ENCODE measurements around the gene KCNT1.

The KCNT1 gene

GRCh38 chr9:135765416-135765815, 63.4 kb downstream of the KCNT1 start:
- no peak for DNase-seq (ENCODE audit: low read depth in 2 of 2)

GRCh38 chr9:135766251-135766650, 64.3 kb downstream of the KCNT1 start:
- DNase-seq (ENCODE audit: low read depth in 2 of 2): no peak

- no peak for DNase-seq (ENCODE audit: low read depth in 2 of 2)
These were observed 64.7 kb downstream of the KCNT1 start for GRCh38 chr9:135766707-135767106.

GRCh38 chr9:135768516-135769218, 66.7 kb downstream of the KCNT1 start:
- no peak for DNase-seq (ENCODE audit: low read depth in 2 of 2)

GRCh38 chr9:135769489-135770202, 67.7 kb downstream of the KCNT1 start:
- no peak for DNase-seq (ENCODE audit: low read depth in 2 of 2)

- no peak for DNase-seq (ENCODE audit: low read depth in 2 of 2)
These were observed 68.2 kb downstream of the KCNT1 start for GRCh38 chr9:135770203-135770535.

GRCh38 chr9:135770771-135771170, 68.8 kb downstream of the KCNT1 start:
- DNase-seq (ENCODE audit: low read depth in 2 of 2): no peak

GRCh38 chr9:135771401-135772051, 69.5 kb downstream of the KCNT1 start:
- no peak for DNase-seq (ENCODE audit: low read depth in 2 of 2)

GRCh38 chr9:135772056-135772646, 70.2 kb downstream of the KCNT1 start:
- DNase-seq (ENCODE audit: low read depth in 2 of 2): no peak

- DNase-seq (ENCODE audit: low read depth in 2 of 2): no peak
These were observed 70.9 kb downstream of the KCNT1 start for GRCh38 chr9:135772702-135773493.

- no peak for DNase-seq (ENCODE audit: low read depth in 2 of 2)
These were observed 71.7 kb downstream of the KCNT1 start for GRCh38 chr9:135773530-135774238.

- no peak for DNase-seq (ENCODE audit: low read depth in 2 of 2)
These were observed 72.3 kb downstream of the KCNT1 start for GRCh38 chr9:135774239-135774747.

- no peak for DNase-seq (ENCODE audit: low read depth in 2 of 2)
These were observed 73.0 kb downstream of the KCNT1 start for GRCh38 chr9:135774794-135775525.

- no peak for DNase-seq (ENCODE audit: low read depth in 2 of 2)
These were observed 73.9 kb downstream of the KCNT1 start for GRCh38 chr9:135775911-135776310.

- DNase-seq (ENCODE audit: low read depth in 2 of 2): no peak
These were observed 75.1 kb downstream of the KCNT1 start for GRCh38 chr9:135776893-135777622.

- no peak for DNase-seq (ENCODE audit: low read depth in 2 of 2)
These were observed 75.7 kb downstream of the KCNT1 start for GRCh38 chr9:135777623-135778177.

GRCh38 chr9:135778421-135778820, 76.4 kb downstream of the KCNT1 start:
- DNase-seq (ENCODE audit: low read depth in 2 of 2): no peak

GRCh38 chr9:135779571-135779970, 77.6 kb downstream of the KCNT1 start:
- no peak for DNase-seq (ENCODE audit: low read depth in 2 of 2)

GRCh38 chr9:135780086-135780485, 78.1 kb downstream of the KCNT1 start:
- no peak for DNase-seq (ENCODE audit: low read depth in 2 of 2)
